Trophoblast cell (in vitro differentiated cells and primary cell): Measurements from ENCODE around the gene VKORC1L1.
A peak's percentile ranks its signal among the peaks of the same experiment; 100 is the strongest.
"Not testable (repeated sequence)": the region's sequence is repeated elsewhere in the genome, so short reads cannot be mapped to it uniquely, and the experiment has no call there.

ENCODE experiments used
- DNase-seq, 2 donors: peaks; one replicate each; pipeline ENCODE4 v3.0.0-alpha.2; 2016
- H2AFZ ChIP-seq: 2 replicates; pipeline ENCODE4 v1.6.1; 2013; ENCODE audit warnings: low read length, moderate library complexity, mild to moderate bottlenecking; ENCODE audit not compliant: insufficient read depth, poor library complexity
- H2AK5ac ChIP-seq: 2 replicates; pipeline ENCODE4 v1.6.1; 2013; ENCODE audit warnings: mild to moderate bottlenecking, low read length
- H2BK120ac ChIP-seq: 2 replicates; pipeline ENCODE4 v1.6.1; 2013; ENCODE audit warnings: low read length, mild to moderate bottlenecking, moderate library complexity; ENCODE audit not compliant: insufficient read depth, poor library complexity
- H2BK12ac ChIP-seq: 2 replicates; pipeline ENCODE4 v1.6.1; 2013; ENCODE audit warnings: mild to moderate bottlenecking, low read length, moderate library complexity
- H2BK5ac ChIP-seq: 2 replicates; pipeline ENCODE4 v1.6.1; 2013; ENCODE audit warnings: low read length, low read depth, moderate library complexity, mild to moderate bottlenecking; ENCODE audit not compliant: poor library complexity
- H3K14ac ChIP-seq: 2 replicates; pipeline ENCODE4 v1.6.1; 2013; ENCODE audit warnings: mild to moderate bottlenecking, low read length
- H3K18ac ChIP-seq: 2 replicates; pipeline ENCODE4 v1.6.1; 2013; ENCODE audit warnings: mild to moderate bottlenecking, low read length
- H3K23ac ChIP-seq: 2 replicates; pipeline ENCODE4 v1.6.1; 2013; ENCODE audit warnings: low read length
- H3K27ac ChIP-seq: 2 replicates; pipeline ENCODE4 v1.5.1; 2013; ENCODE audit warnings: low read depth, mild to moderate bottlenecking, inconsistent platforms, low read length, moderate library complexity
- H3K27me3 ChIP-seq: 2 replicates; pipeline ENCODE4 v1.6.1; 2013; ENCODE audit warnings: inconsistent platforms, mild to moderate bottlenecking, low read length, moderate library complexity; ENCODE audit not compliant: insufficient read depth
- H3K36me3 ChIP-seq, 2 experiments: 1 replicate in 1 of 2; 2 replicates in 1 of 2; pipeline ENCODE4 v1.6.1; 2013; ENCODE audit warnings: low read length in 2 of 2, mild to moderate bottlenecking in 2 of 2, moderate library complexity in 1 of 2; ENCODE audit not compliant: insufficient read depth in 2 of 2, control insufficient read depth in 1 of 2
- H3K4ac ChIP-seq: 2 replicates; pipeline ENCODE4 v1.6.1; 2013; ENCODE audit warnings: low read depth, mild to moderate bottlenecking, low read length, moderate library complexity
- H3K4me1 ChIP-seq, 2 experiments: 1 replicate in 1 of 2; 2 replicates in 1 of 2; pipeline ENCODE4 v1.6.1; 2013; ENCODE audit warnings: low read length in 2 of 2, mild to moderate bottlenecking in 2 of 2, moderate library complexity in 1 of 2; ENCODE audit not compliant: insufficient read depth in 2 of 2, control insufficient read depth in 1 of 2
- H3K4me2 ChIP-seq: 2 replicates; pipeline ENCODE4 v1.6.1; 2013; ENCODE audit warnings: inconsistent platforms, mild to moderate bottlenecking, low read length, moderate library complexity
- H3K4me3 ChIP-seq: 2 replicates; pipeline ENCODE4 v1.5.1; 2013; ENCODE audit warnings: mild to moderate bottlenecking, low read depth, low read length, inconsistent platforms
- H3K79me1 ChIP-seq: one replicate; pipeline ENCODE4 v1.6.1; 2013; ENCODE audit warnings: low read length
- H3K79me2 ChIP-seq: 2 replicates; pipeline ENCODE4 v1.6.1; 2013; ENCODE audit warnings: low read length, mild to moderate bottlenecking; ENCODE audit not compliant: control insufficient read depth, insufficient read depth, poor library complexity
- H3K9ac ChIP-seq: 2 replicates; pipeline ENCODE4 v1.6.1; 2013; ENCODE audit warnings: mild to moderate bottlenecking, low read length
- H3K9me3 ChIP-seq: 2 replicates; pipeline ENCODE4 v1.6.1; 2013; ENCODE audit warnings: low read depth, mild to moderate bottlenecking, control low read depth, inconsistent platforms, low read length; ENCODE audit not compliant: insufficient read depth
- H4K12ac ChIP-seq: 2 replicates; pipeline ENCODE4 v1.6.1; 2013; ENCODE audit warnings: low read depth, mild to moderate bottlenecking, low read length, moderate library complexity
- H4K8ac ChIP-seq: 2 replicates; pipeline ENCODE4 v1.6.1; 2013; ENCODE audit warnings: low read depth, mild to moderate bottlenecking, low read length, moderate library complexity
- H4K91ac ChIP-seq: one replicate; pipeline ENCODE4 v1.6.1; 2013; ENCODE audit warnings: low read depth, mild to moderate bottlenecking, low read length, moderate library complexity
- WGBS: extraction: QIAGEN DNeasy Blood & Tissue Kit; methylation state at CpG from one replicate; pipeline ENCODE4 v1.1.7; 2013; ENCODE audit warnings: missing lambda C conversion rate; ENCODE audit not compliant: insufficient read length, insufficient coverage; ENCODE audit errors: extremely low coverage; 5-methylcytosine and 5-hydroxymethylcytosine counted together

VKORC1L1 gene

GRCh38 chr7:65871451-65871850 is 1.4 kb upstream of the VKORC1L1 start:
- H3K9ac ChIP-seq, result not testable (repeated sequence)

GRCh38 chr7:65873582-65874193 is 814 bp downstream of the VKORC1L1 start:
- peak overlapping the region; percentile 93 for H4K91ac ChIP-seq
- peak overlapping the region; percentile 97 for H3K18ac ChIP-seq
- H2AK5ac ChIP-seq, result peak overlapping the region; percentile 46
- peak overlapping the region; percentile 90 for H4K12ac ChIP-seq
- H2BK120ac ChIP-seq, result peak overlapping the region; percentile 93
- H3K9me3 ChIP-seq, H3K36me3 ChIP-seq, H3K27me3 ChIP-seq, H3K79me2 ChIP-seq, H3K23ac ChIP-seq, H3K79me1 ChIP-seq, H3K4me1 ChIP-seq: not testable (repeated sequence)
- H3K4me3 ChIP-seq, result peak overlapping the region; percentile 97
- WGBS, result no CpG with 5 or more reads among the region's 57 CpGs
- peak overlapping the region; percentile 98 for H2AFZ ChIP-seq
- H2BK12ac ChIP-seq, result peak overlapping the region; percentile 76
- H3K4ac ChIP-seq, result peak overlapping the region; percentile 91
- H3K9ac ChIP-seq, result peak overlapping the region; percentile 89
- peak overlapping the region; percentile 84 for H3K27ac ChIP-seq
- peak overlapping the region; percentile 66 for H3K4me2 ChIP-seq
- H3K14ac ChIP-seq, result peak overlapping the region; percentile 97
- DNase-seq, result peak in 1 of 2 donors; percentile 17
- H4K8ac ChIP-seq, result peak overlapping the region; percentile 97
- peak overlapping the region; percentile 73 for H2BK5ac ChIP-seq

More at GRCh38 chr7:65871451-65871850, 1.4 kb upstream of the VKORC1L1 start:
- H4K91ac ChIP-seq, H3K23ac ChIP-seq, H2BK12ac ChIP-seq, H3K4ac ChIP-seq, H3K9me3 ChIP-seq, H3K36me3 ChIP-seq, H3K4me1 ChIP-seq, H3K79me1 ChIP-seq, H3K14ac ChIP-seq, H3K4me3 ChIP-seq, H2AFZ ChIP-seq, H4K12ac ChIP-seq, H3K4me2 ChIP-seq, H2AK5ac ChIP-seq, H2BK5ac ChIP-seq, H3K18ac ChIP-seq, H4K8ac ChIP-seq, DNase-seq, H3K79me2 ChIP-seq, H3K27me3 ChIP-seq, H3K27ac ChIP-seq, H2BK120ac ChIP-seq: not testable (repeated sequence)
- no CpG with 5 or more reads among the region's 2 CpGs for WGBS

- not testable (repeated sequence) for H3K23ac ChIP-seq, H3K9me3 ChIP-seq, H2BK5ac ChIP-seq, H2BK120ac ChIP-seq, H2AK5ac ChIP-seq, H4K91ac ChIP-seq, H3K14ac ChIP-seq, H3K4me3 ChIP-seq, H3K79me1 ChIP-seq, H3K27me3 ChIP-seq, H4K8ac ChIP-seq, H3K18ac ChIP-seq, H3K4ac ChIP-seq, H3K79me2 ChIP-seq, DNase-seq, H3K4me1 ChIP-seq, H4K12ac ChIP-seq, H3K9ac ChIP-seq, H2BK12ac ChIP-seq, H2AFZ ChIP-seq, H3K4me2 ChIP-seq, H3K27ac ChIP-seq, H3K36me3 ChIP-seq
- WGBS, result no CpG with 5 or more reads among the region's 4 CpGs
Observed at GRCh38 chr7:65875715-65876114, 2.8 kb downstream of the VKORC1L1 start.

GRCh38 chr7:65879292-65880153 is 6.6 kb downstream of the VKORC1L1 start:
- not testable (repeated sequence) for H3K27me3 ChIP-seq, H3K79me1 ChIP-seq, H3K36me3 ChIP-seq, H3K79me2 ChIP-seq, H3K27ac ChIP-seq, H2BK5ac ChIP-seq, H4K8ac ChIP-seq, H3K4me2 ChIP-seq, H4K12ac ChIP-seq, H2BK120ac ChIP-seq, H2AK5ac ChIP-seq, H2AFZ ChIP-seq, H3K4me3 ChIP-seq, H3K14ac ChIP-seq, H2BK12ac ChIP-seq, H3K23ac ChIP-seq, H4K91ac ChIP-seq, H3K4ac ChIP-seq, H3K9me3 ChIP-seq, DNase-seq, H3K9ac ChIP-seq, H3K4me1 ChIP-seq, H3K18ac ChIP-seq
- WGBS, result no CpG with 5 or more reads among the region's 5 CpGs
